VCaP (cell line): ENCODE results near the gene CIZ1.
A peak's percentile ranks its signal among the peaks of the same experiment; 100 is the strongest.

Experiments
- H3K27ac ChIP-seq: fragments of 450-650 bp; 2 replicates; pipeline ENCODE4 v1.5.1; 2017
- CTCF ChIP-seq: fragments of 450-650 bp; conservative IDR thresholded peaks from 2 replicates; pipeline ENCODE4 v1.5.1; 2017; ENCODE audit warnings: mild to moderate bottlenecking, moderate library complexity

CIZ1 gene

GRCh38 chr9:128163027-128163515 is 28.3 kb downstream of the CIZ1 start:
- TF ChIP-seq CTCF = no peak
- H3K27ac ChIP-seq = no peak overlapping the region

- no peak for TF ChIP-seq CTCF
- H3K27ac ChIP-seq = no peak overlapping the region
Measured at GRCh38 chr9:128162215-128163026, 29.0 kb downstream of the CIZ1 start.

- peak overlapping the region; percentile 79 for H3K27ac ChIP-seq
- no peak for TF ChIP-seq CTCF
Measured at GRCh38 chr9:128161215-128161902, 30.0 kb downstream of the CIZ1 start.

- no peak for TF ChIP-seq CTCF
- peak overlapping the region; percentile 79 for H3K27ac ChIP-seq
Measured at GRCh38 chr9:128160603-128160987, 30.8 kb downstream of the CIZ1 start.

GRCh38 chr9:128159784-128160602 is 31.4 kb downstream of the CIZ1 start, which contains the start of gene BBLN:
TSS of gene BBLN (plus strand) at chr9:128160265. CDS start at chr9:128160408, 143 bp downstream.
- TF ChIP-seq CTCF = no peak
- peak within 1 kb of the TSS; percentile 79 for H3K27ac ChIP-seq

GRCh38 chr9:128159522-128159783 is 31.9 kb downstream of the CIZ1 start:
- TF ChIP-seq CTCF = no peak
- H3K27ac ChIP-seq = peak overlapping the region; percentile 79
